Measurements from ENCODE around the gene SLC25A48.

SLC25A48 gene

DNA sequence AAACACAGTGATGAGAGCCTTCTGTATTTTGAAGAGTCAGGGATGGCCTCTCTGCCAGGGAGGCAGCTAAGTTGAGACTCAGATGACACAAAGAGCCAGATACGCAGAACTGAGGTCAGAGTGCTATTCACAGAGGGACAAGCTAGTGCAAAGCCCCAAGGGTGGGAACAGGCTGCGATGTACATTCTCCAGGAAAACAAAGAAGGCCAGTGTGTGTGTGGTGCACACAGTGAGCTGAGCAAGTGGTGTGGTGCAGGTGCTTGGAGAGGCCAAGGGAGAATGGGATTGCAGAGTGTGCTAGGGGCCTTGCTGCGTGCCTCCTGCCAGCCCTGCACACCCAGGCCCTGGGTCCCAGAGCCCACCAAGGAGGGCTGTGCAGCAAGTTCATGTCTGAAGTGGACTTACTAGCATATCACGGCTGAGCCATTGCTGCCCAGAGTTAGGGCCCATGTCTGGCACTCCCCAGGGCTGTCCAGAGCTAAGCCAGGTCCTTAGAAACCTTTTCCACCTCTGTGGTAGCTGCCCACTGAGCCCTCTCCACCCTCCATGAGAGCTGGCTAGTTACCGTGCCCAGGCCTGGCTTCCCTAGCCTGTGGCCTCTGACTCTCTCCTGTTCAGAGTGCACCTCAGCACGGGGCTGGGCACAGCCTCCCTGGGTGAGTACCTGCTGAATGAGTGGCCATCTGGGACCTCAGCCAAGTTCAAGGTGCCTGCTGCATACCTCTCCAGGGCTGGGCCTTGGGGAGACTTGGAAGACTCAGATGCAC is 9.3 kb downstream of the SLC25A48 start:
- Histone ChIP-seq H3K4me1 (ENCODE audit: control insufficient read depth, low read length) (no peaks in the 10 kb centered on the region), H3K4me3 (ENCODE audit: low read length) (no peak overlapping the region), H3K9me2 (replicated peaks; ENCODE audit: control insufficient read depth, low read length) (no peaks in the 10 kb centered on the region), H3K27ac (ENCODE audit: low read depth, low read length) (no peak overlapping the region), H3K79me2 (ENCODE audit: control insufficient read depth, low read length) (no peaks in the 10 kb centered on the region), H3F3A (ENCODE audit: control insufficient read depth, insufficient read depth) (no peaks in the 10 kb centered on the region), H3K4me2 (ENCODE audit: low read length) (no peak overlapping the region), H3K27me3 (ENCODE audit: control insufficient read depth, low read length) (peaks cover 9% of the 10 kb centered on the region; the same call in 1 of the 2 replicates), H3K9me3 (ENCODE audit: control insufficient read depth, insufficient read depth, low read length) (no peaks in the 10 kb centered on the region), H4K20me1 (ENCODE audit: control insufficient read depth, insufficient read depth, low read depth, low read length) (no peaks in the 10 kb centered on the region), H3K36me3 (ENCODE audit: control insufficient read depth, low read length) (no peaks in the 10 kb centered on the region)
- no peak for TF ChIP-seq EZH2phosphoT487 (IDR thresholded peaks at IDR 0.05; ENCODE audit: borderline replicate concordance, low read length)
- TF ChIP-seq, protein P1, sequence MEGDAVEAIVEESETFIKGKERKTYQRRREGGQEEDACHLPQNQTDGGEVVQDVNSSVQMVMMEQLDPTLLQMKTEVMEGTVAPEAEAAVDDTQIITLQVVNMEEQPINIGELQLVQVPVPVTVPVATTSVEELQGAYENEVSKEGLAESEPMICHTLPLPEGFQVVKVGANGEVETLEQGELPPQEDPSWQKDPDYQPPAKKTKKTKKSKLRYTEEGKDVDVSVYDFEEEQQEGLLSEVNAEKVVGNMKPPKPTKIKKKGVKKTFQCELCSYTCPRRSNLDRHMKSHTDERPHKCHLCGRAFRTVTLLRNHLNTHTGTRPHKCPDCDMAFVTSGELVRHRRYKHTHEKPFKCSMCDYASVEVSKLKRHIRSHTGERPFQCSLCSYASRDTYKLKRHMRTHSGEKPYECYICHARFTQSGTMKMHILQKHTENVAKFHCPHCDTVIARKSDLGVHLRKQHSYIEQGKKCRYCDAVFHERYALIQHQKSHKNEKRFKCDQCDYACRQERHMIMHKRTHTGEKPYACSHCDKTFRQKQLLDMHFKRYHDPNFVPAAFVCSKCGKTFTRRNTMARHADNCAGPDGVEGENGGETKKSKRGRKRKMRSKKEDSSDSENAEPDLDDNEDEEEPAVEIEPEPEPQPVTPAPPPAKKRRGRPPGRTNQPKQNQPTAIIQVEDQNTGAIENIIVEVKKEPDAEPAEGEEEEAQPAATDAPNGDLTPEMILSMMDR (IDR thresholded peaks at IDR 0.05; ENCODE audit: low read depth, low read length, poor library complexity, severe bottlenecking) = no peak

DNA sequence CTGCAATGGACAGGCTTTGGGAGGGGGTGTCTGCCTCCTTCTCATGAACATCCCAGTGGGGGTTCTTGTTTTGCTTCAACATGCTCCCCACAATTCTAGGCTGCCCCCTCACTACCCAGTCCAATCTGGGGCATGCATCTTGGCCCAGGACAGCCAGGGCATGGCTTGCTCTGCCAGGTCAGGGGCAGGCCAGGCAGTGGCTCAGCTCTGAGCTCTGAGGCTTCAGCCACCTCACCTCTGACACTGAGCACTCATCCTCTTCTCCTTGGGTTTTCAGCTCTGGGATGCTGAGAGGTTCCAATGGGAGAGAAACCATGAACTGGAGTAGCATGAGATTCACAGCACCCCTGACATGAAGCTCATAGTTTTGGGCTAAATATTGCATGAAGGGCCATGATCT is 11.8 kb downstream of the SLC25A48 start:
- TF ChIP-seq EZH2phosphoT487 (IDR thresholded peaks at IDR 0.05; ENCODE audit: borderline replicate concordance, low read length) = no peak
- TF ChIP-seq, protein P1 (IDR thresholded peaks at IDR 0.05; ENCODE audit: low read depth, low read length, poor library complexity, severe bottlenecking) = no peak
- no peaks in the 10 kb centered on the region for H3K4me1 ChIP-seq (ENCODE audit: control insufficient read depth, low read length)
- H4K20me1 ChIP-seq (ENCODE audit: control insufficient read depth, insufficient read depth, low read depth, low read length) = no peaks in the 10 kb centered on the region
- H3K36me3 ChIP-seq (ENCODE audit: control insufficient read depth, low read length) = no peaks in the 10 kb centered on the region
- H3K4me3 ChIP-seq (ENCODE audit: low read length) = no peak overlapping the region
- no peak overlapping the region for H3K4me2 ChIP-seq (ENCODE audit: low read length)
- no peak overlapping the region for H3K27ac ChIP-seq (ENCODE audit: low read depth, low read length)
- H3K79me2 ChIP-seq (ENCODE audit: control insufficient read depth, low read length) = no peaks in the 10 kb centered on the region
- no peaks in the 10 kb centered on the region for H3K9me2 ChIP-seq (replicated peaks; ENCODE audit: control insufficient read depth, low read length)
- peaks cover 6% of the 10 kb centered on the region; the same call in 1 of the 2 replicates for H3K27me3 ChIP-seq (ENCODE audit: control insufficient read depth, low read length)
- no peaks in the 10 kb centered on the region for H3K9me3 ChIP-seq (ENCODE audit: control insufficient read depth, insufficient read depth, low read length)
- H3F3A ChIP-seq (ENCODE audit: control insufficient read depth, insufficient read depth) = no peaks in the 10 kb centered on the region

DNA sequence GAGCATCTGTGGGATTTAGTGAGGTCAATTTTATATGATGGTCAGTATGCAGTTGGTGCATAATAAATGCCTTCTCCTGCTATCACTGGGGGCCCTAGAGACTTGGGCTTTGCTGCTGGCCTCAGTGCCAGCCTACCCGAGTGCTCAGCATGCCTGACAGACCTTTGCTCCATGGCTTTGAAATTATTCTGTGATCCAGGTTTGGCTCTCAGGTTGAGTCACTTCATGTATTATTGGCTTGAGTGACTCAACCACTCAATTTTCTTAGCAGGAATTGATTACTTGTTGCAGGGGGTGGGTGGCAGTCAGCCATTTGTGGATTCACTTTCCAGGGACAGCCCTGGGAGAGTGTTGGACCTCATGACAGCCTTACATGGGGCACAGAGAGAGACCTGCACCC is 13.5 kb downstream of the SLC25A48 start:
- TF ChIP-seq, protein P1 (IDR thresholded peaks at IDR 0.05; ENCODE audit: low read depth, low read length, poor library complexity, severe bottlenecking) = no peak
- TF ChIP-seq EZH2phosphoT487 (IDR thresholded peaks at IDR 0.05; ENCODE audit: borderline replicate concordance, low read length) = no peak
- Histone ChIP-seq H3K27ac (ENCODE audit: low read depth, low read length) (no peak overlapping the region), H3K4me3 (ENCODE audit: low read length) (no peak overlapping the region), H3K79me2 (ENCODE audit: control insufficient read depth, low read length) (no peaks in the 10 kb centered on the region), H3K36me3 (ENCODE audit: control insufficient read depth, low read length) (no peaks in the 10 kb centered on the region), H3K9me3 (ENCODE audit: control insufficient read depth, insufficient read depth, low read length) (no peaks in the 10 kb centered on the region), H3F3A (ENCODE audit: control insufficient read depth, insufficient read depth) (no peaks in the 10 kb centered on the region), H3K9me2 (replicated peaks; ENCODE audit: control insufficient read depth, low read length) (no peaks in the 10 kb centered on the region), H3K27me3 (ENCODE audit: control insufficient read depth, low read length) (no peaks in the 10 kb centered on the region; the same call in 1 of the 2 replicates), H4K20me1 (ENCODE audit: control insufficient read depth, insufficient read depth, low read depth, low read length) (no peaks in the 10 kb centered on the region), H3K4me1 (ENCODE audit: control insufficient read depth, low read length) (no peaks in the 10 kb centered on the region), H3K4me2 (ENCODE audit: low read length) (no peak overlapping the region)

All from DOHH2 (cell line).